Effector CD8-positive, alpha-beta T cell (primary cell): ENCODE data around the gene CFAP298.

Experiments
- DNase-seq: peaks from one replicate; lab custom pipeline; 2025; lab: John Stamatoyannopoulos, UW

CFAP298 gene

GRCh38 chr21:32599091-32599490 is 13.1 kb downstream of the CFAP298 start:
- no peak for DNase-seq

GRCh38 chr21:32597205-32597604 is 15.0 kb downstream of the CFAP298 start:
- DNase-seq, result no peak

GRCh38 chr21:32595431-32595830 is 16.7 kb downstream of the CFAP298 start:
- DNase-seq, result no peak

GRCh38 chr21:32593690-32594089 is 18.5 kb downstream of the CFAP298 start:
- no peak for DNase-seq

- DNase-seq, result no peak
Measured at GRCh38 chr21:32592929-32593502, 19.2 kb downstream of the CFAP298 start.

GRCh38 chr21:32590130-32590529 is 22.0 kb downstream of the CFAP298 start:
- no peak for DNase-seq

GRCh38 chr21:32587651-32588050 is 24.5 kb downstream of the CFAP298 start:
- DNase-seq, result no peak

- DNase-seq, result no peak
Measured at GRCh38 chr21:32587120-32587519, 25.1 kb downstream of the CFAP298 start.

- no peak for DNase-seq
Measured at GRCh38 chr21:32585970-32586369, 26.2 kb downstream of the CFAP298 start.

GRCh38 chr21:32585042-32585710 is 27.0 kb downstream of the CFAP298 start, which contains the start of gene TCP10L:
TSS of gene TCP10L (minus strand) at chr21:32585523. CDS start at chr21:32584304, 1,219 bp downstream.
- no peak for DNase-seq

- DNase-seq, result no peak
Measured at GRCh38 chr21:32584472-32584871, 27.7 kb downstream of the CFAP298 start.

- DNase-seq, result no peak
Measured at GRCh38 chr21:32581732-32582131, 30.4 kb downstream of the CFAP298 start.

- DNase-seq, result no peak
Measured at GRCh38 chr21:32580949-32581348, 31.2 kb downstream of the CFAP298 start.

GRCh38 chr21:32578107-32578691 is 34.0 kb downstream of the CFAP298 start:
- DNase-seq, result no peak

GRCh38 chr21:32576011-32576410 is 36.2 kb downstream of the CFAP298 start:
- no peak for DNase-seq

GRCh38 chr21:32574946-32575925 is 36.9 kb downstream of the CFAP298 start:
- no peak for DNase-seq

GRCh38 chr21:32572574-32573420 is 39.4 kb downstream of the CFAP298 start:
- no peak for DNase-seq

- DNase-seq, result no peak
Measured at GRCh38 chr21:32570456-32570855, 41.7 kb downstream of the CFAP298 start.

GRCh38 chr21:32569261-32570230 is 42.6 kb downstream of the CFAP298 start:
- DNase-seq, result peak; percentile 66

- no peak for DNase-seq
Measured at GRCh38 chr21:32567626-32568025, 44.6 kb downstream of the CFAP298 start.
